GM12801 (cell line): ENCODE measurements around the gene IL1RL1.

Experiments
- CTCF ChIP-seq: IDR thresholded peaks from one replicate; pipeline ENCODE4 v1.5.1; 2011; ENCODE audit warnings: control low read depth; ENCODE audit not compliant: insufficient read length; ENCODE audit errors: extremely low read depth

IL1RL1 gene

GRCh38 chr2:102294802-102295489 is 16.4 kb upstream of the IL1RL1 start:
- TF ChIP-seq CTCF: no peak

- TF ChIP-seq CTCF: no peak
Measured at GRCh38 chr2:102295566-102295965, 15.8 kb upstream of the IL1RL1 start.

- TF ChIP-seq CTCF: no peak
Measured at GRCh38 chr2:102296449-102296848, 14.9 kb upstream of the IL1RL1 start.

GRCh38 chr2:102297891-102298290 is 13.5 kb upstream of the IL1RL1 start:
- no peak for TF ChIP-seq CTCF

- TF ChIP-seq CTCF: no peak
Measured at GRCh38 chr2:102301867-102302362, 9.4 kb upstream of the IL1RL1 start.

- no peak for TF ChIP-seq CTCF
Measured at GRCh38 chr2:102302458-102302857, 8.9 kb upstream of the IL1RL1 start.

- no peak for TF ChIP-seq CTCF
Measured at GRCh38 chr2:102303589-102303988, 7.8 kb upstream of the IL1RL1 start.
